KOPT-K1 (cell line): ENCODE measurements around the gene CLEC9A.

Experiments used
- H3K27ac ChIP-seq: fragments of 200-600 bp; sonication (generic); 2 replicates; pipeline ENCODE4 v1.5.1; 2016; ENCODE audit warnings: antibody characterized with exemption, mild to moderate bottlenecking, low read depth, low read length; ENCODE audit not compliant: poor library complexity, severe bottlenecking
- H3K36me3 ChIP-seq: fragments of 200-600 bp; sonication (generic); 2 replicates; pipeline ENCODE4 v1.5.1; 2017; ENCODE audit warnings: antibody characterized with exemption, mild to moderate bottlenecking, low read length, moderate library complexity; ENCODE audit not compliant: insufficient read depth
- H3K9me3 ChIP-seq: fragments of 200-600 bp; sonication (generic); 2 replicates; pipeline ENCODE4 v1.5.1; 2017; ENCODE audit warnings: antibody characterized with exemption, low read length, mild to moderate bottlenecking; ENCODE audit not compliant: insufficient read depth, poor library complexity, severe bottlenecking

CLEC9A gene

GRCh38 chr12:10113075-10113474, 82.6 kb downstream of the CLEC9A start:
- Histone ChIP-seq H3K9me3 (peaks cover 8% of the 10 kb centered on the region), H3K27ac (no peak overlapping the region), H3K36me3 (no peaks in the 10 kb centered on the region)

DNA sequence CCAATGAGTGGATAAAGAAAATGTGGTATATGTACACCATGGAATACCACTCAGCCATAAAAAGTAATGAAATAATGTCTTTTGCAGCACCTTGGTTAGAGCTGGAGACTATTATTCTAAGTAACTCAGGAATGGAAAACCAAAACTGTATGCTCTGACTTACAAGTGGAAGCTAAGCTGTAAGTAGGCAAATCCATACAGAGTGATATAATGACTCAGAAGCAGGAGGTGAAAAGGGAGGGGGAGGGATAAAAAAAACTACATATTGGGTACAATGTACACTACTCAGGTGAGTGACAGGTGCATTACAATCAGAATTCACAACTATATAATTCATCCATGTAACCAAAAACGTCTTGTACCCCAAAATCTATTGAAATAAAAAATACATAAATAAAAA, 83.4 kb downstream of the CLEC9A start:
- H3K36me3 ChIP-seq, result no peaks in the 10 kb centered on the region

DNA sequence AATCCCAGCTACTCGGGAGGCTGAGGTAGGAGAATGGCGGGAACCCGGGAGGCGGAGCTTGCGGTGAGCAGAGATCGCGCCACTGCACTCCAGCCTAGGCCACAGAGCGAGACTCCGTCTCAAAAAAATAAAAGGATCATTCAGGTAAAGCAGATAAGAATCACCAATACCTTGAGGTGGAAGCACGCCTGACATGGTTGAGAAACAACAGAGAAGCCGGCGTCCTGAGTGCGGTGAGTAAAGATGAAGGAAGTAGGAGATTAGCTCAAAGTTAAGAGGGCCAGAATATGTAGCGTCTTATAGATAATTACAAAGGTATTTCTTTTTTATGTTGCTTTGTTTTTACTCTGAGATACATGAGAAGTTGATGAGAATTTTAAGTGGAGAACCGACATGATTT, 84.8 kb downstream of the CLEC9A start:
- H3K27ac ChIP-seq, result no peak overlapping the region
- H3K36me3 ChIP-seq, result no peaks in the 10 kb centered on the region
- H3K9me3 ChIP-seq, result peaks cover 8% of the 10 kb centered on the region

More for the DNA sequence above, 83.4 kb downstream of the CLEC9A start:
- Histone ChIP-seq H3K9me3 (peaks cover 8% of the 10 kb centered on the region), H3K27ac (no peak overlapping the region)
